ENCODE data around the gene ARHGAP15. TPM values are rescaled to one million over a fixed set of nuclear protein-coding genes. Genes with fewer than 3 reads are reported as not detected.

ARHGAP15 gene
- total RNA-seq (2022; extraction: Qiagen RNA extraction), result 0.25 TPM in 1 of 5 replicates, not detected in the others

DNA sequence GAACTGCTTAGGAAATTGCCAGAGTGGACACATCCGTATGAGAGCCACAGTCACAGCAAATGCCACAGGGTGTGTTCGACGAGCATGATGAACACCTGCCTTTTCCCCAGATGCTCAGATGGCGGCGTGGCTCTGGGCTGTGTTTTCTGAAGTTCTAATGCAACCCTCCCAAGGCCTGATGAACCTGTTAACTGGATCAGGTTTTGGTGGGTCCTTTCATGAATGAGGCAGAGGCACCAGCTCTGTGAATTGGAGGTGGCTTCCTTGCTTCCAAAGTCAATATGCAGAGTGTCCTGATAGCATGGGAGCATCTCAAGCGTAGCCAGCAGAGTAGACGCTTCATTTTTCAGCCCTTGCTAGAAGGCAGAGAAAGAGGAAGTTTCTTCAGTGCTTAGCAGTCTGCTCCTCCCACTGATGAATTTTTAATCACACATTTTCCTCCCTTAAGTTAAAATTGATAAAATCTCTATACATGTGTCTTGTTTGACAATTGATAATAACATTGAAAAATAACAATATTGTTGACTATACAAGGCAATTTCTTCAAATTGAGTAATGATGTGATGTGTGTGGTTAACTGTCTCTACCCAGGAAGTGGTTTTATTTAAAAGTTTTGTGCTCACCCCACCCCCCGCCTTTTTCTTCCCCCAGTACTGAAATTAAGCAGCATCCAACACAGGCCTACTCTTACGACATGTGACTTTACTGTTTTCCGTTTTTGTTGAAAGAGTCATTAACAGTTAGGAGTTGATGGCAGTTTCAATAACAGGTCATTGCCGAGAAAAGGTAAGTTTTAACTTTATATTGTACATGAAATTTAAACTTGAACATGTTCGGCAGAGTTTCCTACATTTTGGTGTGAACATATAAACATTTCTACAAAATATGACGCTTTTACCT lies at the start of gene ARHGAP15:
TSS of gene ARHGAP15 (plus strand) at position 739 of the 900 bp plus-strand sequence.

Data from A549 treated with CORT108297 at 1 μM for 4 hours (cell line).